Epithelial cell of esophagus (primary cell): Measurements from ENCODE around the gene WDR70.

Experiments used
- DNase-seq: peaks from one replicate; pipeline ENCODE4 v3.0.0; 2010; ENCODE audit warnings: low read depth
- H3K4me3 ChIP-seq: 2 replicates; pipeline ENCODE4 v1.5.1; 2011; ENCODE audit warnings: mild to moderate bottlenecking, low read length, control low read depth
- CTCF ChIP-seq: IDR thresholded peaks from 2 replicates; pipeline ENCODE4 v1.5.1; 2011; ENCODE audit warnings: low read depth, mild to moderate bottlenecking, low read length, control low read depth, inconsistent platforms; ENCODE audit not compliant: insufficient read depth; ENCODE audit errors: missing control alignments

WDR70 gene

GRCh38 chr5:37694867-37695266 lies 315.7 kb downstream of the WDR70 start:
- H3K4me3 ChIP-seq = no peak overlapping the region
- no peak for TF ChIP-seq CTCF
- no peak for DNase-seq

GRCh38 chr5:37695647-37696046 lies 316.5 kb downstream of the WDR70 start:
- TF ChIP-seq CTCF = no peak
- DNase-seq = no peak

GRCh38 chr5:37696190-37697021 lies 317.3 kb downstream of the WDR70 start:
- DNase-seq = peak; percentile 85
- H3K4me3 ChIP-seq = no peak overlapping the region
- peak; percentile 15 for TF ChIP-seq CTCF

More at GRCh38 chr5:37695647-37696046, 316.5 kb downstream of the WDR70 start:
- H3K4me3 ChIP-seq = no peak overlapping the region

- TF ChIP-seq CTCF = no peak
- no peak overlapping the region for H3K4me3 ChIP-seq
- no peak for DNase-seq
These were observed 322.8 kb downstream of the WDR70 start for GRCh38 chr5:37701868-37702267.

- no peak for TF ChIP-seq CTCF
- DNase-seq = peak; percentile 55
- H3K4me3 ChIP-seq = no peak overlapping the region
These were observed 324.7 kb downstream of the WDR70 start for GRCh38 chr5:37703841-37704241.

- no peak overlapping the region for H3K4me3 ChIP-seq
- no peak for DNase-seq
- TF ChIP-seq CTCF = no peak
These were observed 325.3 kb downstream of the WDR70 start for GRCh38 chr5:37704406-37704805.

- no peak overlapping the region for H3K4me3 ChIP-seq
- no peak for TF ChIP-seq CTCF
- no peak for DNase-seq
These were observed 329.9 kb downstream of the WDR70 start for GRCh38 chr5:37709020-37709419.
